Skeletal muscle cell (primary cell): Measurements from ENCODE around the gene SLC15A3.

Experiments used
- DNase-seq: peaks from one replicate; pipeline ENCODE4 v3.0.0-alpha.2; 2010; ENCODE audit warnings: low read depth
- H3K4me3 ChIP-seq: 2 replicates; pipeline ENCODE4 v1.5.1; 2011; ENCODE audit warnings: low read depth, mild to moderate bottlenecking, control low read depth, low read length, moderate library complexity

SLC15A3 gene

GRCh38 chr11:60951904-60952741 is at the start of gene SLC15A3:
TSS of gene SLC15A3 (minus strand) at chr11:60952176. CDS start at chr11:60951551, 625 bp downstream.
- DNase-seq, result no peak
- H3K4me3 ChIP-seq, result peak within 1 kb of the TSS; percentile 37

GRCh38 chr11:61000426-61000825 is 48.5 kb upstream of the SLC15A3 start:
- H3K4me3 ChIP-seq, result no peak overlapping the region
- no peak for DNase-seq

- no peak overlapping the region for H3K4me3 ChIP-seq
- no peak for DNase-seq
Observed at GRCh38 chr11:60996381-60997138, 44.6 kb upstream of the SLC15A3 start.

- no peak overlapping the region for H3K4me3 ChIP-seq
- no peak for DNase-seq
Observed at GRCh38 chr11:60995798-60996197, 43.8 kb upstream of the SLC15A3 start.

- no peak overlapping the region for H3K4me3 ChIP-seq
Observed at GRCh38 chr11:60994541-60995080, 42.6 kb upstream of the SLC15A3 start.

GRCh38 chr11:60993615-60994014 is 41.6 kb upstream of the SLC15A3 start:
- no peak for DNase-seq
- H3K4me3 ChIP-seq, result no peak overlapping the region

More at GRCh38 chr11:60994541-60995080, 42.6 kb upstream of the SLC15A3 start:
- no peak for DNase-seq

GRCh38 chr11:60992842-60993409 is 41.0 kb upstream of the SLC15A3 start:
- H3K4me3 ChIP-seq, result no peak overlapping the region
- DNase-seq, result no peak

GRCh38 chr11:60991457-60991856 is 39.5 kb upstream of the SLC15A3 start:
- DNase-seq, result no peak
- no peak overlapping the region for H3K4me3 ChIP-seq

GRCh38 chr11:60989093-60989650 is 37.2 kb upstream of the SLC15A3 start:
- no peak for DNase-seq
- no peak overlapping the region for H3K4me3 ChIP-seq

GRCh38 chr11:60988658-60989057 is 36.7 kb upstream of the SLC15A3 start:
- no peak overlapping the region for H3K4me3 ChIP-seq

GRCh38 chr11:60987577-60988277 is 35.8 kb upstream of the SLC15A3 start:
- H3K4me3 ChIP-seq, result no peak overlapping the region
- DNase-seq, result no peak

More at GRCh38 chr11:60988658-60989057, 36.7 kb upstream of the SLC15A3 start:
- DNase-seq, result no peak

GRCh38 chr11:60985991-60986915 is 34.3 kb upstream of the SLC15A3 start:
- no peak for DNase-seq
- no peak overlapping the region for H3K4me3 ChIP-seq

- no peak for DNase-seq
- H3K4me3 ChIP-seq, result no peak overlapping the region
Observed at GRCh38 chr11:60985501-60985900, 33.5 kb upstream of the SLC15A3 start.

GRCh38 chr11:60984636-60985035 is 32.7 kb upstream of the SLC15A3 start:
- DNase-seq, result no peak
- no peak overlapping the region for H3K4me3 ChIP-seq

GRCh38 chr11:60984149-60984548 is 32.2 kb upstream of the SLC15A3 start:
- DNase-seq, result no peak
- H3K4me3 ChIP-seq, result no peak overlapping the region

- H3K4me3 ChIP-seq, result no peak overlapping the region
- DNase-seq, result no peak
Observed at GRCh38 chr11:60982184-60982583, 30.2 kb upstream of the SLC15A3 start.

- no peak overlapping the region for H3K4me3 ChIP-seq
- DNase-seq, result no peak
Observed at GRCh38 chr11:60981515-60981914, 29.5 kb upstream of the SLC15A3 start.
